ENCODE results near the gene TFDP2. TPM values are rescaled to one million over a fixed set of nuclear protein-coding genes. Genes with fewer than 3 reads are reported as not detected.
"Not testable (repeated sequence)": the region's sequence is repeated elsewhere in the genome, so short reads cannot be mapped to it uniquely, and the experiment has no call there.

The TFDP2 gene
- total RNA-seq, 1 donor from 2014 or later: 17.0 TPM

DNA sequence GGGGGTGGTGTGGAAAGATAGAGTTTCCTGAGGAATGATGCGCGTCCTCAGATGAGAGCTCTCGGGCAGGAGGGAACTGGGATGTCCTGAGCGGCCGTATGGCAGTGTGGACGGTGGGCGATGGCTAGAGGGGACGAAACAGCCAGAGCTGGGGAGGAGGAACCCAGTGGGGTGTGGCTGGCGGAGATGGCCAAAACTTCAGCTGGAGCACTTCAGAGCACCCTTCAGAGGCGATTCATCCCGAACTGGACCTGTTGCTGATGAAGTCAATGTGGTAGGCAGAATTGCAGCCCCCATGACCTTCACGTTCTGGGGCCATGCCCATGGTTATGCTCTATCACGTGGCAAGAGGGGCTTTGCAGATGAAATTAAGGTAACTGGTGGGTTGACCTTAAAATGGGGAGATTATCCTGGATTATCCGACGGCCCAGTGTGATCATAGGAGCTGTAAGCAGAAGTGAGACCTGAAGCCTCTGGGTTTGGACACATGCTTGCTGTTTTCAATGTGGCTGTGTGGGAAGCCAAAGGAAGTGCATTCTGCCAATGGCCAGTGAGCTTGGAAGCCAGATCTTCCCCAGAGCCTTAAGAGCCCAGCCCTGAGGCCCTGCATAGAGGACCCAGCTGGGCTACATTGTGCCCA, 220.6 kb downstream of the TFDP2 start:
- DNase-seq (ENCODE audit: low read depth, low spot score): no peak

GRCh38 chr3:141926929-141927328, 222.4 kb downstream of the TFDP2 start:
- DNase-seq (ENCODE audit: low read depth, low spot score): no peak

DNA sequence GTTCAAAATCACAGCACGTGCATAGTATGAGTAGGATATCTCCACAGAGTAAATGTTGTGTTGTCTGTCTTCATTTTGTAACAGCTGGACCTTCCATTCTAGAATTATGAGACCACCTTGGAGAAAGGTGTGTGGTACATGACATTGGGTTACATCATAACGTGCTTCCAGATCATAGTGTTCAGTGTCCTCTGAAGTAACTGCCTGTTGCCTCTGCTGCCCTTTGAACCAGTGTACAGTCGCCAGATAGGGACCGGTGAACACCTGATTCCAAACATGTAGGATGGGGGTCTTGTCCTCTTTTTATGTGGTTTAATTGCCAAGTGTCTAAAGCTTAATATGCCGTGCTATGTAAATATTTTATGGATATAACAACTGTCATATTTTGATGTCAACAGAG, 223.7 kb downstream of the TFDP2 start:
- DNase-seq (ENCODE audit: low read depth, low spot score): not testable (repeated sequence)

DNA sequence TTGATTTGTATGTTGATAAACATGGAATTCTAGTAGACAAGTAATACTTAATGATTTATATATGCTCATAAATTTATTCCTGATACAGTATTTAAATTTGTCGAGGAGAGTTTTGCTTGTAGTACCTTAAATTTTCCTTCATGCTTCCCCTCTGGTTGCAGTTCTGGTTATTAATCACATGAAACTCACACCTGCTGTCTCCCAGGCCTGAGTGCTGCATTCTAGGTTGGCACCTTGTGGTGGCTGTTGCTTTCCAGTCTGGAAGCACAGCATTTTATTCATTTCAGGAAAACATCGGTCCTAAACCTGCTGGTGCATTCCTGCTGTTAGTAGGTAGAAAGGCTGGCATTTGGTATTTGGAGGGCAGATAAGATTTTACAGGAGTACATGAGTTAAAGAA, 228.0 kb downstream of the TFDP2 start:
- no peak for DNase-seq (ENCODE audit: low read depth, low spot score)

DNA sequence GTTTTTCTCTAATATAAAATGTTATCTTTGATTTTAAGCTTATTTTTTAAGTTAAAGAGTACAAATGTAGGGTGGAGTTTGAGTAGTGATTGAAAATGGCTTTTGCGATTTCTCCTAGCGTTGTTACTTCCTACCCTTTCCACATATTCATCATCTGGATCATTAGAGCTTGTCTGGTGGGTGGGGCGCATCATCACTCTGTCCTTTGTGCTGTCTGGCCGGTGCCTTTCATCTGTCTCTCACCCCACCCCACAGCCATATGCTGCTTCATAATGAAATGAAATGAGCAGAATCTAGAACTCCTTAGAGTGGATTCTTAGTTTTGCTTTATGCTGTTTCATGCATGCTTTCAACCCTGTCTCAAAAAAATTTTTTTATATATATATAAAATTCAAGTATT, 228.6 kb downstream of the TFDP2 start:
- no peak for DNase-seq (ENCODE audit: low read depth, low spot score)

GRCh38 chr3:141915766-141916165, 233.6 kb downstream of the TFDP2 start:
- no peak for DNase-seq (ENCODE audit: low read depth, low spot score)

GRCh38 chr3:141915016-141915415, 234.3 kb downstream of the TFDP2 start:
- DNase-seq (ENCODE audit: low read depth, low spot score): no peak

DNA sequence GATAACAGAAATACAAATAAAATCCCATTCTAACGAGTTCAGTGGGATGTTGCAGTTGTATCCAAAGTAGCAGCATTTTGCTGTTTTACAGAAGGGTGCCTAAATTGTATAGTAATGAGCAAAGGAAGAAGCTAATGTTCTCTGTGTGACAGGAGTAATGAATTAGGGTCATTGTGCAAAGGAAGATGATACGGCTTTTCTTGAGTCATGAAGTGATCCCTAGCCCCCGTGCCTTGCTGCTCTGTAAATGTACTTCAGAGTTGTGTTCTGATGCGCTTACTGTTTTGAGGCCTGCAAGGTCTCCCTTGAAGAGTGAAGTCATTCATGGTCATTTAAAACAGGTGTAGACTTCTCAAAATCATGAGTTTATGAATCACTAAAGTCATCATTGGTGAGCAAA, 235.0 kb downstream of the TFDP2 start:
- no peak for DNase-seq (ENCODE audit: low read depth, low spot score)

DNA sequence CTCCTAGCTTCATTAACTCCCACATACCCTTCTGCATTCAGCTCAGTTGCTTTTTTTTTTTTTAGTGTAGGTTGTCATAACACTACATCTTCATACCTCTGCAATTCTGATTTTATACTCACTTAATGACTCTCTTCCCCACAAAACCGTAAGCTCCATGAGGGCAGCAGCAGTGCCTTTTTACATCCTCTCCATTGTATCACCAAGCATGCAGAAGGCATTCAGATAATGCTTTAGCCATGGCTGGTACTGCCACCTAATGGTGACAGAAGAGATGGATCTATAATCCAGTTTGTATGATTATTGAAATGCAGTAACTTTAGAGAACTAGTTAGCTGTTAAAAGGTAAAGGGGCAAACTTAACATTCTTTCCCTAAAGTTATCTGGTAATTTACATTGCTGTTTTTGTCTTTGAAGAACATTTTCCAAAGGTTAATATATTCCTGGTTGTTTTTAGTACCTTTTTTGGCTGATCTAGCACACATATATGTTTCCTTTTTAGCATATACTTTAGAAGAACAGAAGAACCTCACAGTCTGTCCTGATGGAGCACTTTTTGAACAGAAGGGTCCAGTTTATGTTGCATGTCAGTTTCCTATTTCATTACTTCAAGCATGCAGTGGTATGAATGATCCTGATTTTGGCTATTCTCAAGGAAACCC, 236.1 kb downstream of the TFDP2 start:
- DNase-seq (ENCODE audit: low read depth, low spot score): peak; percentile 35

DNA sequence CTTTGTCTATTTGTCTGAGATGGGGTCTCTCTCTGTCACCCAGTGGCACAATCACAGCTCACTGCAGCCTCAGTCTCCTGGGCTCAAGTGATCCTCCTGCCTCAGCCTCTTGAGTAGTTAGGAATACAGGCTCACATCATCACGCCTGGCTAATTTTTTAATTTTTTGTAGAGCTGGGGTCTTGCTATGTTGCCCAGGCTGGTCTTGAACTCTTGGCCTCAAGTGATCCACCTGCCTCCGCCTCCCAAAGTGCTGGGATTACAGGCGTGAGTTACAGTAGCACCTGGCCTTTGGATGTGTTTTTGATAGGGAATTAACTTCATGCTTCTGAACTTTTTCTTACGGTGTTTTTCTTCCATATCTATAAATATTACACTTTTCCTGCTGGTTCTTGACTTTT, 239.4 kb downstream of the TFDP2 start:
- DNase-seq (ENCODE audit: low read depth, low spot score): not testable (repeated sequence)

- DNase-seq (ENCODE audit: low read depth, low spot score): no peak
These were observed 239.9 kb downstream of the TFDP2 start for GRCh38 chr3:141909408-141909807.

DNA sequence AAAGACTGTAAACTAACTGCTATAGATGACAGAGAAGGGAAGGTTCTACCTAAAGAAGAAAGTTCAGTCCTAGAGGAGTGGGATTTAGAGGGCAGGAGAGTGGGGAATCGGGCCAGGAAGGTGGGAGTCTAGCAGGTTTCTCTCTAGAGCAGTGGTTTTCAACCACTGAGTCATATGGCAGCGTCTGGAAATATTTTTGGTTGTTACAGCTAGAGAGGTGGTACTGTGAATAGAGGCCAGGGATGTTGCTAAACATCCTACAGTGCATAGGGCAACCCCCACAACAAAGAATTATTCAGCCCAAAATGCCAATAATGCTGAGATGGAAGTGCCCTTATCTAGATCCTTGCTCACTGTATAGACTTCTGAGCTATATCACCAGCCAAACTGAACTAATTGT, 244.2 kb downstream of the TFDP2 start:
- no peak for DNase-seq (ENCODE audit: low read depth, low spot score)

- no peak for DNase-seq (ENCODE audit: low read depth, low spot score)
These were observed 245.1 kb downstream of the TFDP2 start for GRCh38 chr3:141904203-141904602.

GRCh38 chr3:141901914-141902313, 247.4 kb downstream of the TFDP2 start:
- DNase-seq (ENCODE audit: low read depth, low spot score): no peak

GRCh38 chr3:141900343-141900742, 249.0 kb downstream of the TFDP2 start:
- no peak for DNase-seq (ENCODE audit: low read depth, low spot score)

- no peak for DNase-seq (ENCODE audit: low read depth, low spot score)
These were observed 250.4 kb downstream of the TFDP2 start for GRCh38 chr3:141898908-141899307.

- DNase-seq (ENCODE audit: low read depth, low spot score): no peak
These were observed 253.6 kb downstream of the TFDP2 start for GRCh38 chr3:141895731-141896130.

GRCh38 chr3:141894524-141895176, 254.7 kb downstream of the TFDP2 start:
- DNase-seq (ENCODE audit: low read depth, low spot score): no peak

Other genes starting within 250 kb of the TFDP2 start
- gene GK5, start 76.0 kb upstream of the TFDP2 start, total RNA-seq: 4.7 and 4.8 TPM in 2 replicates

Data from pulmonary artery endothelial cell (primary cell).